DMS114 treated with DMSO at 0.1 percent for 48 hours (cell line): ENCODE results near the gene RXRA.

Source experiments
- DNase-seq: peaks from one replicate; lab custom pipeline; 2025; ENCODE audit not compliant: unreplicated experiment; lab: John Stamatoyannopoulos, UW

RXRA gene

DNA sequence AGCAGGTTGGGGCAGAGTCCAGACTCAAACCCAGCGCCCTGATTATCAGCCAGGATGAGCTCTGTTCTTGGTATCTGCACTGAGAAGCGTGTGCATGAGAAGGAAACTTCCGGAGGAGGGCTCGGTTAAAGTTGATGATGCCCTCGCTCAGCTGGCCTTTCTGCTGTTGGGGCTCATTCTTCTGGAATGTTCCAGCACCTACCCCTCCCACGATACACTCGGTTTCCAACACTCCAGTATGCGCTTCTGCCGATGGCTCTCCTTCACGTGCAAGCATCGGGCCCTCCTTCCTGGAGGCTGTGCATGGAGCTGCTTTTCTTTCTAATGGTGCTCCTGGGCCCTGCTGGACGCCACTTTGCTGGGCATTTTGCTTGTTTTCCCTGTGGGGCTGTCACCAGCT lies 134.0 kb downstream of the RXRA start:
- no peak for DNase-seq

DNA sequence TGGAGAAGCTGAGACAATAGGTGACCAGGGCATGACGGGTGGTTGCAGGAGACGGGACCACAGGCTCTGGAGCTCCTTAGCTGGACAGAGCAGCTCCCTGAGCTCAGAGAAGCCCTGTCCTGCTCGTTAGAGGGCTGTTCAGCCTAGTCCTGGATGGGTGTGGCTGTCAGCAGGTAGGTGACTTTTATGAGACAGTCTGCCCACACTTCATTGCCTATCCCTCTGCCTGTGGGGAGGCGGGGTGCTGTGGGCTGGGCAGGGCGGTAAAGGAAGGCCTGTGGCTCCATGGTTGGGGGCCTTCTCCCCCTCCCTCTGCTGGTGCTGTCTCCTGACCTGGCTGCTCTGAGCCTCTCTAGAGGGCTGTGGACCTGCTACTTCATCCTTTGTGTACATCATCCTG lies 134.6 kb downstream of the RXRA start:
- no peak for DNase-seq

DNA sequence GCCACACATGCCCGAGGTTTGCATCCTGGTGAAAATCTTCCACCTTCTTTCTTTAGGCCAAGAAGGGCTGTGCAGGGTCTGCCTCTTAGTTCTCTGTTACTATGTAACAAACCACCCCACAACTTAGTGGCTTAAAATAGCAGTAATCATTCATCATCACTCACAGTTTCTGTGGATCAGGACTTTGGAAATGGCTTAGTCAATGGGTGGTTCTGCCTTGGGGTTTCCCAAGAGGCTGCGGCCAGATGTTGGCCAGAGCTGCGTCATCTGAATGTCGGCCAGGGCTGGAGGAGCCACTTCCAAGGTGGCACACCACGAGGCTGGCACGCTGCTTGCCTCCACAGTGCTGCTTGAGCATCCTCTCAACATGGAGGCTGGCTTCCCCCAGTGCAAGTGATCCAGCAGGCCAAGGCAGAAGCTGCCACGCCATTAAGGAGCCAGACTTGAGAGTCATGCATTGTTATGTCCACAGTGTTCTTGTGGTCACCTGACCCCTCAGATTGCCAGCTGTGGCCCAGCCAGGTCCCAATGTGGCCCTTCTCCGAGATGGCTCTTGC lies 135.2 kb downstream of the RXRA start:
- DNase-seq, result no peak

DNA sequence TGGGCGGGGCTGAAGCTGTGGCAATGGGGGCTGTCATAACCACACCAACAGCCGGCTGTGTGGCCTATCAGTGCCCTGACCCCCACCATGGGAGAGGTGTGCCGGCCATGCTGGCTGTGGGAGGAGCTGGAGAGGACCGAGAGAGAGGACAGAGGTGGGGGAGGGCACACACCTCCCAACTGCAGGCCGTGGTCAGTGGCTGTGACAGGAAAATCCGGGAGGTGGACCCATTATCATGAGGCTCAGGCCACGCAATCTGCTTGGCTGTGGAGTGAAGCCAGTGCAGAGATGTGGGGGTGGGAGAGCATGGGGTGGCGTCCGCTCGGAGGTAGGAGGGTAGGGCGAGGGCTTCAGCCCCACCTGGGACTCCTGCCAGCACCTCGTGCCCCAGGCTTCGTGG lies 136.1 kb downstream of the RXRA start:
- DNase-seq, result no peak

DNA sequence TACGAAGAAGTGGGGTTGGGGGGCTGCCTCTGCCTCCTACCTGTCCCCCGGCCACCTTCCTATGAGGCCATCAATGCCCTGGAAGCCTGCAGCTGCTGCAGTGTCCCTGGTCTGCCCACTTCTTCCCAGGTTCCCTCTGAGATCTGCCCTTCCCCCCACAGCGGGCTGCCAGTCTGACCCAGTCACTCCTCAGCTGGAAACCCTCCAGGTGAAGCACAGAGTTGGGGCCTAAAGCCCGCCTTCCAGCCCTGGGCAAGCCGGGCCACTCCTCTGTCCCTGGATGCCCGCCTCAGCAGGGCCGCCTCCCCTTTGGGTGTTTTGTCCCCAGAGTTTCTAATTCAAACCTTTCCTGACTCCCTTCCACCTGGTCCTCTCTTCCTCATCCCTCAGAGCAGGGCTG lies 137.0 kb downstream of the RXRA start:
- no peak for DNase-seq

DNA sequence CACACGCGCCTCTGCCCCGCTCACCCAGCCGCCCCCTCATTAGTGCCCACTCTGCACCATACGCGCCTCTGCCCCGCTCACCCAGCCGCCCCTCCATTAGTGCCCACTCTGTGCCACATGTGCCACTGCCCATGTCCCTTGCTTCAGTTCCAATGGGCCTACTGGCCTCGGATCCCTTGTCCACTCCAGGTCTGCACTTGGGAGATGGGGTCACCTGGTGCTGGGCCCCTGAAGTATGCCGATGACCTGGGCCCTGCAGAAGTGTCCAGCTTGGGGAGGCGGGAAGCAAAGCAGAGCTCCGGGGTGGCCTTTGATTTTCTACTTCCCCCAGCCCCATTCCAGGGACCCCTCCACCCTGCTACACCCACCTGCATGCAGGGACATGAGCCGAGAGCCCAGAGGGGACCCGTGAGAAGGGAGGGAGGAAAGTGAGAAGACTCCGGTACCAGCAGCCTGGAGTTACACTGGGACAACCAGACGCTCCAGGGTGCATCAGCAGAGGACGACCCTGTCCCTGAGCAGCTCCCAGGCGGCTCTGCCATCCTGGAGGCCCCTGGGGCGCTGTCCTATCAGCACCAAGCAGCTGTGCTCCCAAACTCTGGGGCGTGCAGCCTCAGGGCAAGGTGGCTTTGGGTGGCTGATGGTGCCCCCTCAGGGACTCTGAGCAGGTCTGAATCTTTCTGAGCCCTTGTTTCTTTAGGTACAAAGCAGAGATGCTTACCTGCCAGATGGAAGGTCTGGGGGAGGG lies 140.8 kb downstream of the RXRA start:
- DNase-seq, result no peak

DNA sequence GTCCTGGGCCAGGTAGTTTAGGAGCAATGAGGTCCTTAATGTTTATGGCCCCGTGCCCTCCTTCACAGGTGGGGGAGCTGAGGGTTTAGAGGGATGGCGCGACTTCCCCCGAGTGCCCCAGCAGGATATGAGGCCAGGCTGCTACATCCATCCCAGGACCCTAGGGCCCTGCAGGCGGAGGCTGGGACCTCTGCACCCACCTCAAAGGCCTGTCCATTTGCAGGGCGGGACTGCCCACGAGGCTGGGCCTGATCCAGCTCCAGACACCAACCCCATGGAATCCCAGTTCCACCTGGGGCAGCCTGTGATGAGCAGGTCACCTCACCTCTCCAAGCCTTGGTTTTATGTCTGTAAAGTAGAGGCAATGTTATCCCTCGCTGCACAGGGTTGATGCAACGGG lies 142.1 kb downstream of the RXRA start:
- no peak for DNase-seq

DNA sequence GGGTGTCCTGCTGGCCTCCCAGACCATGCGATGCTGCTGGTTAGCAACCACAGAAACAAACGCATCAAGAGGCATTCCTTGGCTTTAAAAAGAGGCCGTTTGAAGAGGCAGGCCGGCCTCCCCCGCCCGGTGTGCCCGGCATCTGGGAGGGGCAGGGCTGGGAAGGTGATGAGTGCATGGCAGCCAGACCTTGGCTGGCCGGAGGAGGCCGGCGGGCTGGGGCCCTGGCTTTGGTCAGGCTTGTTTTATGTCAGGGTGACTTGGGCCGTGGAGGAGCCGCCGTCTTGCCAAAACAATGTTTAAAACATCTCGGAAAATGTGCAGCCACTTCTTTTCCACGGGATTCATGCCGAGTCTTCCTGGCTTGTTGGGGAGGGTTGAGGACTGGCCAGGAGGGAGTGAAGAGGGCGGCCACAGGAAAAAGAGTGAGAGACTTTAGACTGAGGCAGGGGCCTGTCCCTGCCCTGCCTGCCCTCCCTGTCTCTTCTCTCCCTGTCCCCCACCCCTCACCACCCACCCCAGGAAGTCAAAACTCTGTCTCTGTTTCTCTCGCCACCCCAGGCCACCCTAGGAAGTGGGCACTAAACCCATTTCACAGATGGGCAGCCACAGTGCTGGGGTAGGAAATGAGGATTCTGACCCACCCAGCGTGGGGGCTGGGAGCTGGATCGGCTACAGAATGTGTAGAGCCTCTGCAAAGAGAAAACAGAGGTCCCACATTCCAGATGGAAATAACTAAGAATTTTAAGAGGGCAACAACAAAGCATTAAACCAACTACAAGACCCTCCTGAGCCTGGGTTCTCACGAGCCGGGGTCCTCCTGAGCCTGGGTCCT lies 143.0 kb downstream of the RXRA start:
- DNase-seq, result no peak

DNA sequence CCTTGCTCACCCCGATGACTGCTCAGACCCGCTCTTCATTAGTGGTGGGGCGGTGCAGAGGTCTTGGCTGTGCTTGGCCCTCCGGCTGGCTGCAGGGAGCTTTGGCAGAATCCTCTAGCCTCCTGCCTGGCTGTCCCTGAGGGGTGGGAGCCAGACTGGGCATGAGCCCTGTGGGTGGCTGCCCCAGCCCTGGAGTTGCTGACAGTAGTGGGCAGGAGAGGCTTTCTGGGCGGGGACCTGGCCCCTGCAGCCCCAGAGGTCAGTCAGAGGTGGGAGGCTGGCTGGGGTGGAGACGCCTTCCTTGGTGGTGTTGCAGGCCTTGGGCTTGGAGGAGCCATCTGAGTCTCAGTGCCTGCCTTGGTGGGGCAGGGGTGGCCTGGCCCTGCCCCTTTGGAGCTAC lies 146.0 kb downstream of the RXRA start:
- no peak for DNase-seq

DNA sequence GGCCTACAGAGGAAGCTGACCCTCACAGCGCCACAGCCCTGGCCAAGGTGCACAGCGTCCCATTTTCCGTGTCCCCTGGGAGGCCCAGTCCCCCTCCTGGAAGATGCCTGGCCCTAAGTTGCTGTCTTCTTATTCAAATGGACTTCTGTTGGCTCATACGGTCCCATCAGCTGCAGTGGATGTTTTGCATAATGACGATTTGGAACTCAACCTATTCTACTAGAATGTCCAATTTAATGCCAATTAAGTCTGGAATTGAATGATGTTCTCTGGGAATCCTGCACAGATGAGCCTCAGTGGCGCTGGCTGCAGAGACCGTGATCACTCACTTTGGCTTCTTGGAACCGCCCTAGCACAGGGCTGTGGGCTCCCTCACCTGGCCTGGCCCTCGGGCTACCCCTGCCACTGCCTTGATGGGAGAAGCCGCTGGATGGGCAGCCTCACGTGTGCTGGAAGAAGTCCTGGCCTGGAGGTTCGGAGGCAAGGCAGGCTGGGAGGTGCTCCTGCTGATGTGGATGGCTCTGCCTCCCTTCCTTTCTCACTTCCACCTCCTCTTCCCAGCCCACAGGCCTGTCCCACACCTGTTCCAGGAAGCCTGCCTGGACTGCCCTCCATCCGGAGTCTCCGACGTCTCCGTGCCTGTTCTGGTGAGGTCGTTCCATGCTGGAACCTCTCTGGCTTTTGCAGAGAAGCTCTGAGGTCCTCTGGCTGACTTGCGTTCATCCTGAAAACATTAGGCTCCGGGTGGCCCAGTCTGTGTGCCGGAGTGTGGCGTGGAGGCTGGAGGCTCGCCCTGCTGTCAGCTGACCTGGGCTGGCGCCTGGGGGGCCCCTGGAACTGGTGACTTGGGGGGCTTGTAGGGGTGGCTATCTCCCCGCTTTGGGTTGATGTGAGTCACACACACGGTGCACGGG lies 147.1 kb downstream of the RXRA start:
- DNase-seq, result no peak

DNA sequence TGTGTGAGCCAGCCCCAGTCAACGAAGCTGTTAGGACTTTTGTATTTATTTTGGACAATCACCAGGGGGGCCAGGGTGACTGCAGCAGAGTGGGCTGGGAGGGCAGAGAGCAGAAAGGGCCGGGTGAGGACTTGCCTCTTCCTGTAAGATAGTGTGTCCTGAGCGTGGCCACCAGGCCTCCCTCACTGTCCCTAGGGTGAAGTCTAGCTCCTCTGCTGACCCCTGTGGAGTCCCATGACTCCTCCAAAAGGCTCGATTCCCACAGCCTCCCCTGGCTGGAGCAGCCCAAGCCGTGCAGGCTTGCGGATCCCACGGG lies 147.8 kb downstream of the RXRA start:
- DNase-seq, result no peak

DNA sequence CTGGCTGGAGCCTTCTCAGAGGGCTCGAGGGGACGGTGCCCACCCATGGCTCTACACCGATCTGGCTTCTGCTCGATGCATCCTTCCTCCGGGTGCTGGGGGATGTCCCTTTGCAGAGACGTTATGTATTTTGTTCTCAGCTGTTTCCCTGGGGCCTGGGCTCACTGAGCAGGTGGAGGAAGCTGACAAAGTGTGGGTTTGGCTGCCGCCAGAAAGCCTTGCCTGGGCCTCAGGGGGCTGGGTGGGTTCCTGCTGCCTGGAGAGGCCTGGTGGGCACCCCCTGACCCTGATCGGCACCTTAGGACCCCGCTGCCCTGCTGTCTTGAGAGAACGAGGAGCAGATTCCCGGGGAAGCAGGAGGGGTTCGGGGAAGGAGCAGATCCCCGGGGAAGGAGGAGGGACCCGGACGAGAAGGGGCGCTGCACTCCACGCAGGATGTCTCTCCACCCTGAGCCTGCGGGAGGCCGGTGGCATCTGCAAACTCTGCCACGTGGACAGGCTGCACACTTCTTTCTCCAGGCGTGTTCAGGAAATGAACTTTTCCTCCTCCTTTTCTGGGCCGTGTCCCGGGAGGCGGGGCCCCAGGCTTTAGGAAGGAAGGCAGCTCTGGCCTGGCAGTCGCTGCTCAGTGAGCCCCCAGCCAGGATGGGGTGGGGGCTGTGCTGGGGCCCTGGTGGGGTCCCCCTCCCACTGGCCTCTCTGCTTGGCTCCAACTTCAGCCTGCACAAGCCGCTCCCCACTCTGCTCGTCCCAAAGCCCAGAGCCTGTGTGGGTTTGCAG lies 148.9 kb downstream of the RXRA start:
- DNase-seq, result peak; percentile 1

DNA sequence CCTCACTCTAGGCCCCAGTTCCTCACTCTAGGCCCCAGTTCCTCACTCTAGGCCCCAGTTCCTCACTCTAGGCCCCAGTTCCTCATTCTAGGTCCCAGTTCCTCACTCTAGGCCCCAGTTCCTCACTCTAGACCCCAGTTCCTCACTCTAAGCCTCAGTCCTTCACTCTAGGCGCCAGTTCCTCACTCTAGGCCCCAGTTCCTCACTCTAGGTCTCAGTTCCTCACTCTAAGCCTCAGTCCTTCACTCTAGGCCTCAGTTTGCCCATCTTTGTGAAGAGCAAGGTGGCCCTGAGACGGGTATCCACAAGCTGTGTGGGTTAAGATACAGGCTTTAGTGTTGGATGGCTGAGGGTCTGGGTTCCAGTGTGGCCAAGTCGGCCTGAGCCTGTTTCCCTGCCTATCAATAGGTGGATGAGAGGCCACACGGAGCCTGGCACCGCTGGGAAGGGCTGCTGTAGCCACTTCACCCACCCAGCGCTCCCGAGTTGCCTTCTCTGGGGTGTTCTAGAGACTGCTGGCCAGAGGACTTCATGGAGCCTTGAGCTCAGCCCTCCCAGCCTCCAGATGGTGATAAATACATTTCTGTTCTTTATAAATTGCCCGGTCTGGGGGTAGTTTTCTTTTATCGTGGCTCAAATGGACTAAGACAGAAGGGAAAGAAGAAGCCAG lies 150.2 kb downstream of the RXRA start:
- DNase-seq, result no peak

DNA sequence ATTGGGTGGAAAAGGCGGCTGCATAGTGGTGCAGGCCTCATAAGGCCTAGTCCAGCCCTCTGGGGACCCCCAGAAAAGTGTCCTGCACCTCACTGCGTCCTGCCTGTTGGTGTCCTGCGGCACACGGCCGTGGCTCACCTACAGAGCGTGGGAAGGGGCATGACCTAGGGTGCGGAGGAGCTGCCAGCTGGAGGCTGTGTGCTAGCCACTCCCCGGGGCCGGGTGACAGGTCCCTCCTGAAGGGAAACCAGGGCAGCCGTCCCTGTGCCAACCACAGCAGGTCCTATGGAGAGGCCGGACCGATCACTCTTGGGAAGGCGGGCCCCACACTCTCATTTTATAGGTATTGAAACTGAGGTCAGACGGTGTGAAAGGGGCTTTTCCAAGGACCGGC lies 150.7 kb downstream of the RXRA start:
- no peak for DNase-seq

DNA sequence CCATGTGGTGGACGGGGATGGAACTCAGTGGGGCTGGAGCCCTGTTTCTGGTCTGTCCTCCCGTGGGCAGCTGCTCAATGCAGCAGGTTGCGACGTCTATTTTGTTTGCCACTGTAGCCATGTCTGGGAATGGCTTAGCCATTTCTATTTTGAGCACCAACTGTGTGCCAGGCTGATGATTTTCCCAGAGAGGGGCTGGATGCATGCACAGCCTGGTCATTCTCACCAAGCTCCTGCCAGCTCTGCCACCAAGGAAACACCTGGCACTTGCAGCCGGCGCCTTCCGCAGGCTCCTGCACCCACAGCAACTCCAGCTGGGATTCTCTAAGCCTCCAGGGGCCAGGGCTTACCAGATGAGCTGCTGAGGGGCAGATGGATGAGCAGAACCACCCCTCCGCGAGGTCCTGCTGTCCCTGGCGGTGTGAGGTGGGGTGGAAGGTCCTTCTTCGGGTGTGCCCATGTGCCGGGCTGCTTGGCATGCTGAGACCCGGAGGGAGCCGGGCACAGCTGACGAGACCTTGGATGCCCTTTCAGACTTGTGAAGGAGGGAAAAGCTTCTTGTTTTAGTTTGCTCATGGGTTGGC lies 151.2 kb downstream of the RXRA start:
- no peak for DNase-seq

DNA sequence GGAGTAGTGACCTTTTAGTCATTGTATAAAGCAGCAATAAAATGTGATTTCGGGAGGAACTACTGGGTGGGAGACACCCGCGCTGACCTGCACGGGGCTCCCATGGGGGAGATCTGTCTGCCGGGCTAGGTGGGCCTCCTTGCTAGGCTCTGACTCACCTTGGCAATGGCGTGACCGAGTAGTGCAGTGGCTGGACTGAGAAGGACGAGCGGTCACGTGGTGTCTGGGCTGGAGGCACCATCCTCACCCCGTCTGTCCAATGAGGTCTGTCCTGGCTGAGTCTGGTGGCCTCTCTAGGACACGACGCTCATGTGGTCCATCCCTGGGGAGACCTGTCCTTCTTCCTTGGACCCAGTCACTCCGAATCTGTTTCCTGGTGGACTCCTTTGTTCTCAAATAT lies 151.7 kb downstream of the RXRA start:
- DNase-seq, result no peak

DNA sequence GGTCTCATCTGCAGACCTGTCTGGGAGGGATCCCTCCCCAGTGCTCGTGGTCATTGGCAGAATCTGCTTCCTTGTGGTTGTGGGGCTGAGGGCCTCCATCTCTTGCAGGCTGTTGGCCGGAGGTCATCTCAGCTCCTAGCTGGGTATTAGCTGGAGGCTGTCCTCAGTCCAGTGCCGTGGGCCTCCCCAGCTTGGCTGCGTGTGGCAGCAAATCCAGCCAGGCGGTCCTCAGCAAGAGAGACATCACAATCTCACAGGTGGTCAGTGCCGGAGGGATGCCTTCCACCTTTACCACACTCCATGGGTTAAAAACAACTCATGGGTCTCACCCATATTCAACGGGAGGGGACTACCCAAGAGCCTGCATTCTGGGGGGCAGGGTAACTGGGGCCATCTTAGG lies 155.5 kb downstream of the RXRA start:
- no peak for DNase-seq

DNA sequence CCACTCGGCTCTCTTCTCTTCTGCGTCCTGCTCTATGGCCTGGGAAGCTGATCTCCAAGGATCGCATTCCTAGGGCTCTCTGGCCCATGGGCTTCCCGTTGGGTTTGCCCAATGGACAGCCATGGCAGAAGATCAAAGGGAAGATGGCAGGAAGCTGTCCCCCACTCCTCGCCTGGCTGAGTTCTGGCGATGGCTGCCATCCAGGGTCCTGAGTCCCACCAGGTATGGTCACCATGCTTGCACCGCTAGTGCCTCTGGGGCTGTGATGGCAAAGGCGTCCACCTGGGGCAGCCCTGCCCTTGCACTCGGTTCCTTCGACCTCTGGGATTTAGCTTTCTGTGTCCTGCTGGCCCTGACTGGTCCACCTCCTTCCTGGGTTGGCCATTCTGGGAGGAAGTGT lies 156.0 kb downstream of the RXRA start:
- no peak for DNase-seq

DNA sequence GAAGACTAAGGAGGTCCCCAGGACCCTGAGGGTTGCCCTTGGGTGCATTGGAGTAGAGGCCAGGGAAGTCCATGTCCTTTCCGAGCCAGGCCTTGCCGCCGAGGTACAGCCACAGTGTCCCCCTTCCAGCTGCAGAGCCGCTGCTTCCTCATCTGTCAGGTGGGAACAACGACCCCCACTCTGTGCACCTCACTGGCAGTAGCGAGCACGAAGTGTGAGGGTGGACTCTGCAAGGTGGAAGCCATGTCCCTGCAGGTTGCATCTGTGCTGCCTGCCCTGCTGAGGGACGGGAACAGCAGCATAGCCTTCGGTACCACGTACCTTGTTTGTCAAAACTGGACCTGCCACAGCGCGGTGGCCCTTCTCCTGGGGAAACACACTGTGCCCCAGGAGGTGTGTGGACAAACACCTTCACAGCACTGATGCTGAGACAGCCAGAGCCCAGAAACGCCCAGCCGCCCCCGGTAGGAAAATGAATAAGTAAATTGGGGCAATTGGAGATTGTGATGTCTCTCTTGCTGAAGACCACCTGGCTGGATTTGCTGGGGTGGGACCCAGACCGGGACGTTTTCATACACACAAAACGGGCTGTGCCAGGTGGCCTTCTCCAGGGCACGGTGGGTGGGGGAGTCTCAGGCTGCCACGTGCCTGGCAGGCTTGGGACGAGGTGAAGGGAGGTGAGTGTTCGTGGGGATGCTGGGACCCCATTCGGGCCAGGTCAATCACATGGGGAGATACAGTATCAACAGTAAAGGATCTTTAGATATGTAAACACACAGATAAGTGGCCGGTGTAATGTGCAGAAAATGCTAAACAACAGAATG lies 157.3 kb downstream of the RXRA start:
- no peak for DNase-seq
